ENCODE data around the gene GPR17. TPM values are rescaled to one million over a fixed set of nuclear protein-coding genes. Genes with fewer than 3 reads are reported as not detected.

Gene GPR17
- total RNA-seq, 1 donor from 2014 or later: 0.31 TPM

DNA sequence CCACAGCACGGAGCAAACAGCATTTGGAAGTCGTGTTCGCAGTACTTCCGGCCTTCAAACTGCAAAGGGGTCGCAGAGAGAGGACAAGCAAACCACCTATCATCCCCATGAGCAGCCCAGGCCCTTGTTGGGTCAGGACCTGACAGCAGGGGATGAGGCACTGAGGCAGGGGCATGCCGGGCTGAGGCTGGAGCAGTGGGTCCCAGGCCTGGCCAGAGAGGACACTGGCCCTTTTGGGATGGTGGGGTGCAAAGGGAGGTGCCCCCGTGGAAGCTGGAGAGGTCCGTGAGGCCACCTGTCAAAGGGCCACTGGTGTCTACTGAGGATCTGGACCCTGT lies 8.9 kb downstream of the GPR17 start:
- DNase-seq: no peak

- DNase-seq: peak; percentile 60
Observed at GRCh38 chr2:127655209-127656073, 9.5 kb downstream of the GPR17 start.

GRCh38 chr2:127656569-127657231 lies 10.7 kb downstream of the GPR17 start:
- DNase-seq: no peak

GRCh38 chr2:127657232-127657595 lies 11.3 kb downstream of the GPR17 start:
- no peak for DNase-seq

- DNase-seq: no peak
Observed at GRCh38 chr2:127658146-127658545, 12.2 kb downstream of the GPR17 start.

DNA sequence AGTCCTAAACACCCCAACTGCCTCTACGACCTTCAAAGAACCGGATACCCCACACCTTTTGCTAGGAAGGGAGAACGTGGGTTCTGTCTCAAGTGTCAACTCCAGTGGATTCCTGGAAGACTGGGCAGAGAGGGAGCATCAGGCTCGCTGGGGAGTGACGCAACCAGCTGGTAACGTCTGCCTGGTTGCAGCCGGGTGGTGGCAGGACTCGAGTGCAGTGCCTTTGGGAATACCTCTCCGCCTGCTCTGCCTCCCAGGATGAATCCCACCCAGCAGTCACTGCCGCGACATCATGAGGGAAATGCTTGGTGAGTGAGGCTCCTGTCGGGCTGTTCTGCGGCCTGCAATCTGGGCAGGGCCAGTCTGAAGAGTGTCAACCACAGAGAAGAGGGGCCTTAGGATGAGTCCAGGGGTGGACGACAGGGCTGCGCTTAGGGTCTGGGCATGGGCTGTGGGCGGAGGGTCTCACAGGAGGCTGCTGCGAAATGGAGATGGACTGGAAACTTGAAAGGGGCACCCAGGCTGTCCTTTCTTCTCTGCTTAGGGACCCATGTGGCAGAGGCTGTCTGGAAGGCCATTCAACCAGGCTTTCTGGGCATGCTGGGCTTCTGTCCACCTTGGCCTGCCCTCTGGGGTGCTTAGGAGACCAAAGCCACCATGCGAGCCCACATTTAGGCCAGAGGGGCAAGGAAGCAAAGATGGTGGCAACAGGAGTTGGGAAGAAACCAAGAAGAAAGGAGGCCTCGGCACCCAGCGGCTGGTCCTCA lies 12.9 kb downstream of the GPR17 start:
- DNase-seq: no peak

GRCh38 chr2:127659408-127660290 lies 13.7 kb downstream of the GPR17 start:
- no peak for DNase-seq

GRCh38 chr2:127660291-127660578 lies 14.3 kb downstream of the GPR17 start:
- no peak for DNase-seq

- DNase-seq: no peak
Observed at GRCh38 chr2:127661072-127661649, 15.2 kb downstream of the GPR17 start.

DNA sequence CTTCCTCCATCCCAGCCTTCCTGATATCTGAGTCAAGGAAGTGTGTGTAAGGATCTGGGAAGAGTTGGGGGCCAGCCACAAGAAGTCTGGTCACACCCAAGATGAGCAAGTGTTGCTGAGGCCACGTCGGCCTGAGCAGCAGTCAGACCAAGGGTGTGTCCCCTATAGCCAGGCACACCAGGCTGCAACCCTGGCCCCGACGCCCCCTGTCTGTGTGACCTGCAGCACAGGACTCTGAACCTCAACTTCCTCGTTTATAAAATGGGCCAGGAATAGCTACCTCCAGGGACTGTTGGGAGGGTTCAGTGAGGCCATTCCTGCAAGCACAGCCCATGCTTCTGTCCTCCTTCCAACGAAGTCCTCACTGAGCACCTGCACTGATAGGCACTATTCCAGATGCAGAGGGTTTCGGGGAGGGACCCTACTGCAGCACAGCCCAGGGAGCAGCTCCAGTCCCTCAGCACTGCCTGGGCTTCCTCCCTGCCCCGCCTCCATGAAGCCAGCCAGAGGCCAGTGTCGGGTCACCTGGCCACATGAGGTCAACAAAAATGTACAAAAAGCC lies 16.1 kb downstream of the GPR17 start:
- DNase-seq: no peak

DNA sequence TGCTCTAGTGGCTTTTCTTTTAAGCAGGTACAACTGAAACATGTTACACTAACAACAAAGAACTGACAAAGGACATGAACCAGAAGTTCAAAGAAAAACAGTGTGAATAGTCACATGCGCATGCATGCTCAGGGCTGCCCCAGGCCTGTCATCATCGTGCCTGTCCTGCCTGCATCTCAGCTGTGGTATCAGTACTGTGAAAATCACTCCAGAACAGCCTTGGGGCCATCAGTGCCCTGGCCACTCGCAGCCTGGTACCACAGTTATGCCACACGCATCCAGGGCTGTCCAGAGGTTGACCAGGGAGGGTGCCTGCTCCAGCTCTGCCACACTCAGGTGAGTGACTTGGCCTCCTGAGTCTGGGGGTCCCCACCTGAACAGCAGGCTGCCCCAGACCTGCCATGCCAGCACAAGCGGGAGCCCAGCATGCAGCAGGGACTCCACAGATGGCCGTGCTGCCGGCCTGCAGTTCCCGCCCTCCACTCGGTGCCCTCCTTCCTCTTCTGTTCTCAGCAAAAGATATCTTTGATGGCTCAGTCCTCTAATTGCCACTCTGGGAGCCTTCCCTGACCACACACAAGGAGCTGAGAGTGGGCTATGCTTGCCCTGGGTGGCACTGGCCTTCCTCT lies 17.1 kb downstream of the GPR17 start:
- no peak for DNase-seq

GRCh38 chr2:127663566-127664064 lies 17.7 kb downstream of the GPR17 start:
- DNase-seq: no peak

DNA sequence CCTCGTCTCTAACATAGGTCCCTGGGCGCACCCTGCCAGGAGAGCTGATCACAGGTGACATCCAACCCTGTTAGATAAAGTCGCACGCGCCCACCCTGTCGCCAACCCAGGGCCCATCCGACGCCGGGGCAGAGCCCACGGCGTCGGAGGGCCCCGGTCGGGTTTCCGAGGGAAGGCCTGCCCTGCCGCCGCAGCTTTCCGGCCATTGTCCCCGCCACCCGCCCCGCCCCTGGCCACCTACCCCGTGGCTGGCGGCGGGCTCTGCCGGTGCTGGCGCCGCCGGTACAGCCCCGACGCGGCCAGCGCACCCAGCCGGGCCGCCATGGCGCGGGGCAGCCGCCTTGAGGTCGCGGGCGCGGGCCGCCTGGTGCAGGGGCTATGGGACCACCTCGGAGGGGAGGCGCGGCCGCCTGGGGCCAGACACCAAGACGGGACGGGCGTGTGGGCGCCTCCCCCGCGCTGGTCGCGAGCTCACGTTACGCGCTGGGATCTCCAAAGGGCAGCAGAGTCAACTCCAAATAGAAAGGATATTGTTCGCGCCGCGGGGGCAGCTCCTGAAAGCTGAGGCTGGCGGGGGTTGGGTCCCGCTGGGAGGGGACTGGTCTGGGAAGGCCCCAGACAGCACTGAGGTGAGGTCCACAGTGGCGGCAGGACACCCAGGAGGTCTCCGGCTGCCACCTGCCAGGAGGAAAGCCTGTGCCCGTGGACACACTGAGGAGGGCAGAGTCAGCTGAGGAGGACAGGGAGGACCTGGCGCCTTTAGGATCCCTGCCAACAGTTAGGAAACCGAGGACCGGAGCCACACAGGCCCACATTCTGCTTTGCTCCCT lies 18.3 kb downstream of the GPR17 start:
- DNase-seq: no peak

- no peak for DNase-seq
Observed at GRCh38 chr2:127664895-127665225, 18.9 kb downstream of the GPR17 start.

GRCh38 chr2:127665267-127665893 lies 19.4 kb downstream of the GPR17 start:
- DNase-seq: no peak

DNA sequence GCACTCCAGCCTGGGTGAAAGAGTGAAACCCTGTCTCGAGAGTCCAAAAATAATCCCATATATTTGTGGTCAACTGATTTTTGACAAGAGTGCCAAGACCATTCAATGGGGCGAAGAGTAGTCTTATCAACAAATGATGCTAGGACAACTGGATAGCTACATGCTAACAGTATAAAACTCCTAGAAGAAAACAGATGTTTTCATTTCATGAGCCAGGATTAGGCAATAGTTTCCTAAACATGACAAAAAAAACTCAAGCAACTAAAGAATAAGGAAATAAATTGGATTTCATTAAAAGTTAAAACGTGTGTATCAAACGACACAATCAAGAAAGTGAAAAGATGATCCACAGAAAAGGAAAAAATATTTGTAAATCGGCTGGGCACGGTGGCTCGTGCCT lies 23.1 kb downstream of the GPR17 start:
- DNase-seq: no peak

DNA sequence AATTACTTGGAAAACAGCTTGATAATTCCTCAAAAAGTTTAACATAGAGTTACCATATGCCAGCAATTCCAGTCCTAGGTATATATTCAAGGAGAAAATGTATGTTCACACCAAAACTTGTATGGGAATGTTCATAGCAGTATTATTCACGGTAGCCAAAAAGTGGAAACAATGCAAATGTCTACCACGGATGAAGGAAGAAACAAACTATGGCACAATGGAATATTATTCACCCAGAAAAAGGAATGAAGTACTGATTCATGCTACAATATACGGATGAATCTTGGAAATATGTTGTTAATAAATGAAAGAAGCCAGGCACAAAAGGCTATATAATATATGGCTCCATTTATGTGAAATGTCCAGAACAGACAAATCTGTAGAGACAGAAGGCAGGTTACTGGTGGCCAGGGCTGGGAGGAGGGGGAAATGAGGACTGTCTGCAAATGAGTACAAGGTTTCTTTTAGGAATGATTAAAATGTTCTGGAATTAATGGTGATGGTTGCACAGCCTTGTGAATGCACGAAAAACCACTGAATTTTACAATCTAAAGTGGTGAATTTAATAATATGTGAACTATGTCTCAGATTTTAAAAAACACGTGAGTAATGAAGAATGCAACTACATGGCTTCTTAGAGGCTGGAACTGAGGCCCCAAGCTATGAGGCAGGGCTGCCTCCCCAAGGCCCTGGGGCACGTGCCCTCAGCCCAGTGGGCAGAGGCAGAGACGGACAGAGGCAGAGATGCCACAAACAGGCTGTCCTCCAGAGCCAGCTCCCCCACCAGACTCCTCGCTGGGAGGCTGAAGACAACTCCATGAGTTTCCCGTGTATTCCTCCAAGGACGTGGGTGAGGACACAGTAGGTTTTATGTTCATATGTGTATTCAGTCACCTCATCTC lies 24.4 kb downstream of the GPR17 start:
- DNase-seq: no peak

GRCh38 chr2:127670957-127671290 lies 25.0 kb downstream of the GPR17 start:
- DNase-seq: no peak

All from tongue (tissue), 2 donors.